Tibial nerve (tissue), 4 donors: ENCODE measurements around the gene LGALS7B.

Source experiments
- EP300 ChIP-seq, 2 donors: sonication (generic); formaldehyde crosslinking; IDR thresholded peaks; one replicate each; pipeline ENCODE4 v1.6.1; 2017; ENCODE audit warnings: antibody characterized with exemption in 2 of 2, mild to moderate bottlenecking in 1 of 2
- TF ChIP-seq, protein P1 (sequence below), 5 experiments: fragments of 200-600 bp in 3 of 5; fragments of 450-650 bp in 2 of 5; sonication (generic) in 3 of 5; IDR thresholded peaks; one replicate each; pipeline ENCODE4 v1.5.1; 2016 to 2019; ENCODE audit warnings: antibody characterized with exemption in 5 of 5, mild to moderate bottlenecking in 3 of 5, moderate library complexity in 2 of 5

DNA sequence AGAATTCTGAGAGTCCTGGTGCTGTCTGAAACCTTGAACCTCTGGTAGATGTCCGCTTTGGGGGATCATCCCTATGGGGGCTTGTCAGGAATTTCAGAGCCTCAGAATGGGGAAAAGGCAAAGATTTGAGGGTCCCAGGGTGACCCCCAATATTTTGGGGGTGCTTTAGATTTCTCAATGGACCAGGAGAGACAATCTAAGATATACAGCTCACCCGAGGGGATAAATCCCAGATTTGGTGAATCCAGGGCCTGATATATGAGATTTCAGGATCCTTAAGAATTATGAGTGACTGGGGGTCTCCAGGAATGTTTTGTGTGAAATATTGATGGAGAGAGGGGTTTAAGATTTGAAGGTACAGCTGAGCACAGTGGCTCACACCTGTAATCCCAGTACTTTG lies 48.1 kb upstream of the LGALS7B start:
- TF ChIP-seq, protein P1, sequence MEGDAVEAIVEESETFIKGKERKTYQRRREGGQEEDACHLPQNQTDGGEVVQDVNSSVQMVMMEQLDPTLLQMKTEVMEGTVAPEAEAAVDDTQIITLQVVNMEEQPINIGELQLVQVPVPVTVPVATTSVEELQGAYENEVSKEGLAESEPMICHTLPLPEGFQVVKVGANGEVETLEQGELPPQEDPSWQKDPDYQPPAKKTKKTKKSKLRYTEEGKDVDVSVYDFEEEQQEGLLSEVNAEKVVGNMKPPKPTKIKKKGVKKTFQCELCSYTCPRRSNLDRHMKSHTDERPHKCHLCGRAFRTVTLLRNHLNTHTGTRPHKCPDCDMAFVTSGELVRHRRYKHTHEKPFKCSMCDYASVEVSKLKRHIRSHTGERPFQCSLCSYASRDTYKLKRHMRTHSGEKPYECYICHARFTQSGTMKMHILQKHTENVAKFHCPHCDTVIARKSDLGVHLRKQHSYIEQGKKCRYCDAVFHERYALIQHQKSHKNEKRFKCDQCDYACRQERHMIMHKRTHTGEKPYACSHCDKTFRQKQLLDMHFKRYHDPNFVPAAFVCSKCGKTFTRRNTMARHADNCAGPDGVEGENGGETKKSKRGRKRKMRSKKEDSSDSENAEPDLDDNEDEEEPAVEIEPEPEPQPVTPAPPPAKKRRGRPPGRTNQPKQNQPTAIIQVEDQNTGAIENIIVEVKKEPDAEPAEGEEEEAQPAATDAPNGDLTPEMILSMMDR (IDR thresholded peaks at IDR 0.05), result no peak
- no peak for TF ChIP-seq EP300 (IDR thresholded peaks at IDR 0.05)
